HG02763 (cell line): Measurements from ENCODE around the gene KRT86.

Experiments
- ATAC-seq: cut with Tn5 transposase; IDR thresholded peaks from one replicate; pipeline ENCODE4 v1.9.1; 2021; ENCODE audit warnings: mild to moderate bottlenecking, moderate library complexity; ENCODE audit not compliant: unreplicated experiment

KRT86 gene

DNA sequence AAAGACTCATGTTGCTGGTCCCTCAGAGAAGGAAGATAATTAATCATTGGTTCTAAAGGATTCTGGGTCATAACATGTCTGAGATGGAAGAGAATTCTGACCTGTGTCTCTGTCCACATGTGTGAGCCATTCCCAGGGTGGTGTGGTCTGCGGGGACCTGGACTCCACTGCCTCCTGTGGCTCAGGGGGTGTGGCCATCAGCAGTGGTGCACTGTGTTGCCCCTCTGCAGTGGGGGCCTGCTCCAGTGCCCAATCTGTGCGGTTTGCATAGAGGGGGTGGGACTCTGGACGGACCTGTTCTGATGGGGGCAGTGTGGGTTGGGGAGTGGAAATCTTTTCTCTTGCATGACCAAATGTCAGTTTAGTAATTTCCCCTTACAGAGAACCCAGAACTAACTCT lies 79.3 kb downstream of the KRT86 start:
- no peak for ATAC-seq

DNA sequence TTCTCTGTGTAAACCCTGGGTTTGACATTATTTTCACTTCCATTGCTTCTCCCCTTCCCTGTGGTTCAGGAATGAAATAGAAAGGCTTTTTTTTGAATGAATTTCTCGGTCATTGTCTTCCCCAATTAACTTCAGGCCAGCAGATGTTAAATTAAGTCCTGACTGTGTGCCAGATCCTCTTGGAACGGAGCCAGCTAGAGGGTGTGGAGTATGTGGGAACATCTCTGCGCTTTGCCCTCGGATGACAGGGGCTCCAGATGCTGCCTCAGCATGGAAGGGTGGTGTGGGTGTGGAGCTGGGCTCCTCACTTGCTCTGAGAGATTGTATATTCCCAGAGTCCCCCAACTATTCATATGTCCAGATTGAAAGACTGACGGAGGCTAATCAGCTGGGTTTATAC lies 79.8 kb downstream of the KRT86 start:
- no peak for ATAC-seq

DNA sequence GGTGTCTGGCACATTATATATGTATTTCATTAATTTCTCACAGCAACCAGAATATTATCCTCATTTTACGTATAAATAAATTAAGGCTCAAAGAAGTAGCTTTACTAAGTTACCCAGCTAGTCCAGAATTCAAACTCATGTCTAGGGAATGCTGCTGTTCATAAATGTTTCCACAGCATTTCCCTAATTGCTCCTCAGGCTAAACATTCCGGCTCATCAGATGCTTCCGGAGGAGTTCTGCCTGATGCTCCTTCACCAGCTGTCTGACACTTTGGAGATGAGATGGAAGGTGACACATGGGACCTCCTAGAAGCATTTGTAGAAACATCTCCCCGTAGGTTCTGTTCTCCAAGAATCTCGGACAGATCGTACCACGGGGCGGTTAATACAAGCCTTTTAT lies 80.7 kb downstream of the KRT86 start:
- no peak for ATAC-seq

DNA sequence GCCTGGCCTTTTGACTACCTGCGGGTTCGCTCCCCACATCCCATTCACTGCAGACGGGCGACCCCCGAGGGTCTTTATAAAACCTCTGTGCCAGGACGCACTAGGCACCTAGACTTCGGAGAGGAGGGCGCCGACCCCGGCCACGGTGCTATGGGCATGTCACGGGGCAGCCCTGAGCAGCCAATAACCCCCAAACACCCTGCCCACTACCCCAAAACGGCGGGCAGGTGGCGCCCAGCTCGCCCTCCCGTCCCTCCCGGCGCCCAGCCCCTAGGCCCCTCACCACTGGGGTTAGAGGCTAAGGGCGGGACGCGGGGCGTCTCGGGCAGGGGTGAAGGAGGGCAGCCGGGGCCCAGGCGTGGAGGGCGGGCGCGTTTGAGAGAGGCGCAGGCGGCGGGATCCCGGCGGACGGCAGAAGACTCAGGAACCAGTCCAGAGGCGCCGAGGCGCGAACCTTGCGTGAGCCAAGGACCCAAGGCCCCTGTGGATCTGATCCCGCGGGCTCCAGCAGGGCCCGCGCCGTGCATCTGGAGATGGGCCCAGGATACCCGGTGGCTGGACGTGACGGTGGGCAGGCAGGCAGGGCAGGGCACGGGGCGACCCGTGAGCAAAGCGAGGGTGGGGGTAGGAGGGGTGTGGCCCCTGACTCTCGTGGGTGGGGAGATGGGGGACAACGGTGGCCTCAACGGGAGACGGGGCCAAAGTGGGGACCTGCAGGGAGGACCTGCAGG lies 81.8 kb downstream of the KRT86 start:
- no peak for ATAC-seq

DNA sequence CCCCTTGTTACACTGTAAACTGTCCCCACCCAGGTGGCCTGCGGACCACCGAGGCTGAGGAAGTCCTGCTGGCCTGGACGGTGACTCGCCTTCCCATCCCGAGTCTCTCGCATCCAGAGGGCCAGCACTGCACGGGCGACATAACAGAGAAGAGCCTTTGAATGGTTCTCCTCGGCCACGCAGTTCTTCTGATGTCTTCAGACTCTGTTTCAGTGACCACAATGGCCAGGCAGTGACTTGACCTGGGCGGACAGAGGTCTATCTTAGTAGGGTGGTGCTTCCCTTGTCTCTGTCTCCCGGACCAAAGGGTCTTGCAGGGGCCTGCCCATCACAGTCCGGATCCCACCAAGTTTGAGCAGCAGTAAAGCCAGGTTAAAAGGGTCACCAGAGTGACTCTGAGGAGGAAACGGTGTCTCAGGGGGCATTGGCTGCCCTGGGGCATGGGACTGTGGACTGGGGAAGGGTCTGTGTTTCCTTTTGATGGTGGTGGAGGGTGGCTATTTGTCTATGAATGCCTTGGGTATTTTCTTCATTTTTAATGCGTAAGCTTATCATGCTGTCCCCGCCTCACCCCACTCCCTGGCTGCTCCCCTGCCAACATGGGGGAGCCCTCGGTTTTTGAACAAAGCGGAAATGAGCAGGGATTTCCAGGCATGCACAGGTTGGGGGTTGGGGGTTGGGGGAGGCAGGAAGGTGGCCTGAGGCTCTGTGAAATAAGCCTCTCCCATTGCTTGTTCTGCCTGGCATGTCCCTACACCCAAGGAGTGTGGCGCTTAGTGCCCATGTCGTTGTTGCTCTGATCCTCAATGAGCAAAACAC lies 82.5 kb downstream of the KRT86 start:
- ATAC-seq: no peak
